HCT116 (cell line): Measurements from ENCODE around the gene ARID5A. TPM values are rescaled to one million over a fixed set of nuclear protein-coding genes. Genes with fewer than 3 reads are reported as not detected.

Experiments
- ATAC-seq: fragments of 200-7000 bp; cut with Tn5 transposase; 2 replicates; pipeline ENCODE4 v1.9.1; 2020; ENCODE audit warnings: mild to moderate bottlenecking, moderate library complexity
- BruUV-seq: library from RNA; stranded (reverse); fragments of 400-500 nt; replicated peaks from 2 replicates; lab custom pipeline; 2021; lab: Mats Ljungman, UMichigan
- CTCF ChIA-PET: fragments of 300-600 bp; sonication (Branson Sonifier 250); formaldehyde crosslinking; loops from one replicate; lab custom pipeline; 2021; ENCODE audit warnings: antibody characterized with exemption; lab: Charles Lee
- POLR2A ChIA-PET: fragments of 300-600, 350-600 bp; sonication (Branson Sonifier 250); formaldehyde crosslinking; loops from one replicate; lab custom pipeline; 2021; ENCODE audit warnings: antibody characterized with exemption; lab: Charles Lee
- RAD21 ChIA-PET, 2 experiments: fragments of 300-600 bp; sonication (Branson Sonifier 250); formaldehyde crosslinking; loops; one replicate each; lab custom pipeline; 2023; ENCODE audit warnings: low total read pairs in 2 of 2; ENCODE audit not compliant: uncharacterized antibody in 2 of 2, unreplicated experiment in 2 of 2, low non-redundant PET in 1 of 2; lab: Charles Lee
- DNase-seq: peaks from one replicate; pipeline ENCODE4 v3.0.0-alpha.2; 2010; ENCODE audit warnings: low read depth, low spot score
- H2AFZ ChIP-seq: fragments of 200-600 bp; shearing (Covaris generic), sonication (generic); 2 replicates; pipeline ENCODE4 v1.6.1; 2017; ENCODE audit warnings: low read depth, mixed run types, mixed read lengths, antibody characterized with exemption, low read length; ENCODE audit not compliant: poor library complexity, severe bottlenecking
- H3K27ac ChIP-seq: 2 replicates; pipeline ENCODE4 v1.5.1; 2012; ENCODE audit warnings: low read depth, low read length
- H3K27me3 ChIP-seq: fragments of 200-600 bp; sonication (generic); 2 replicates; pipeline ENCODE4 v1.6.1; 2016; ENCODE audit warnings: mixed run types, low read length, mixed read lengths; ENCODE audit not compliant: insufficient read depth
- H3K36me3 ChIP-seq, 2 experiments: fragments of 200-500 bp in 1 of 2; fragments of 200-600 bp in 1 of 2; sonication (Bioruptor generic) in 1 of 2; sonication (generic) in 1 of 2; 2 replicates each; pipeline versions ENCODE4 v1.5.1 to v1.6.1; 2014 to 2016; ENCODE audit warnings: low read length in 2 of 2, inconsistent platforms in 1 of 2, mixed read lengths in 1 of 2, mixed run types in 1 of 2; ENCODE audit not compliant: insufficient read depth in 2 of 2, control insufficient read depth in 1 of 2
- H3K4me1 ChIP-seq, 2 experiments: fragments of 200-600 bp in 1 of 2; sonication (generic) in 1 of 2; 2 replicates each; pipeline versions ENCODE4 v1.5.1 to v1.6.1; 2012 to 2017; ENCODE audit warnings: low read length in 2 of 2, inconsistent platforms in 1 of 2, mild to moderate bottlenecking in 1 of 2, mixed read lengths in 1 of 2, mixed run types in 1 of 2, moderate library complexity in 1 of 2; ENCODE audit not compliant: insufficient read depth in 2 of 2, control insufficient read depth in 1 of 2
- H3K4me2 ChIP-seq: fragments of 200-600 bp; sonication (generic); 2 replicates; pipeline ENCODE4 v1.6.1; 2017; ENCODE audit warnings: mixed run types, low read length, mixed read lengths
- H3K4me3 ChIP-seq, 2 experiments: fragments of 200-600 bp in 1 of 2; sonication (generic) in 1 of 2; replicated peaks in 1 of 2; 2 replicates each; pipeline ENCODE4 v1.5.1; 2011 to 2016; ENCODE audit warnings: low read length in 2 of 2, control low read depth in 1 of 2, low read depth in 1 of 2, mild to moderate bottlenecking in 1 of 2, mixed read lengths in 1 of 2, mixed run types in 1 of 2
- H3K79me2 ChIP-seq: fragments of 200-600 bp; sonication (generic); 2 replicates; pipeline ENCODE4 v1.6.1; 2017; ENCODE audit warnings: mild to moderate bottlenecking, mixed run types, low read length, moderate library complexity, mixed read lengths; ENCODE audit not compliant: insufficient read depth
- H3K9ac ChIP-seq: fragments of 200-600 bp; sonication (generic); 2 replicates; pipeline ENCODE4 v1.6.1; 2016; ENCODE audit warnings: low read length, mixed read lengths
- H3K9me2 ChIP-seq: fragments of 200-600 bp; sonication (generic), shearing (Covaris generic); 2 replicates; pipeline ENCODE4 v1.6.1; 2017; ENCODE audit warnings: mixed run types, mild to moderate bottlenecking, moderate library complexity; ENCODE audit not compliant: insufficient read depth
- H3K9me3 ChIP-seq, 2 experiments: fragments of 200-500 bp in 1 of 2; fragments of 200-600 bp in 1 of 2; sonication (Bioruptor generic) in 1 of 2; sonication (generic) in 1 of 2; 2 replicates each; pipeline ENCODE4 v1.6.1; 2014 to 2017; ENCODE audit warnings: low read length in 2 of 2, mixed read lengths in 2 of 2, inconsistent platforms in 1 of 2, low read depth in 1 of 2, mild to moderate bottlenecking in 1 of 2, mixed run types in 1 of 2, moderate library complexity in 1 of 2; ENCODE audit not compliant: control insufficient read depth in 1 of 2, insufficient read depth in 1 of 2
- H4K20me1 ChIP-seq: fragments of 200-600 bp; sonication (generic), shearing (Covaris generic); 2 replicates; pipeline ENCODE4 v1.6.1; 2017; ENCODE audit warnings: mixed run types, mild to moderate bottlenecking, moderate library complexity; ENCODE audit not compliant: insufficient read depth
- CEBPB ChIP-seq: IDR thresholded peaks from 2 replicates; pipeline ENCODE4 v1.6.1; 2012; ENCODE audit warnings: low read depth
- EZH2 ChIP-seq: fragments of 200-600 bp; sonication (generic); IDR thresholded peaks from 2 replicates; pipeline ENCODE4 v1.6.1; 2017; ENCODE audit warnings: antibody characterized with exemption, mixed run types
- SP1 ChIP-seq: IDR thresholded peaks from 2 replicates; pipeline ENCODE4 v1.6.1; 2012; ENCODE audit warnings: low read depth
- ZFX ChIP-seq: fragments of 450-650 bp; IDR thresholded peaks from 2 replicates; pipeline ENCODE4 v1.6.1; 2017
- ZNF274 ChIP-seq: fragments of 200-500 bp; sonication (Bioruptor generic); IDR thresholded peaks from 2 replicates; pipeline ENCODE4 v1.6.1; 2014; ENCODE audit warnings: mild to moderate bottlenecking, low read depth, low read length, inconsistent platforms
- intact Hi-C: fragments of 100-400 bp; cut with micrococcal nuclease; formaldehyde crosslinking; loops from 2 replicates; pipeline ENCODE4 v1.10.0; 2022
- total RNA-seq: library from RNA; stranded (reverse); gene quantifications from one replicate; pipeline ENCODE4 v1.2.1, GENCODE V29; 2021; ENCODE audit not compliant: unreplicated experiment
- TF ChIP-seq, protein P1 (sequence below): IDR thresholded peaks from 2 replicates; pipeline ENCODE4 v1.6.1; 2012; ENCODE audit warnings: low read depth
- TF ChIP-seq, protein P2 (sequence below), 3 experiments: fragments of 200-600 bp in 1 of 3; sonication (generic) in 1 of 3; IDR thresholded peaks in 2 of 3; conservative IDR thresholded peaks in 1 of 3; 2 replicates each; pipeline ENCODE4 v1.5.1; 2012 to 2017; ENCODE audit warnings: low read depth in 2 of 3, low read length in 2 of 3, antibody characterized with exemption in 1 of 3, borderline replicate concordance in 1 of 3, control low read depth in 1 of 3, mild to moderate bottlenecking in 1 of 3, mixed read lengths in 1 of 3, mixed run types in 1 of 3, moderate library complexity in 1 of 3; ENCODE audit not compliant: insufficient read depth in 1 of 3

The ARID5A gene
- total RNA-seq, 1 experiment from 2014 or later: 8.2 TPM

DNA sequence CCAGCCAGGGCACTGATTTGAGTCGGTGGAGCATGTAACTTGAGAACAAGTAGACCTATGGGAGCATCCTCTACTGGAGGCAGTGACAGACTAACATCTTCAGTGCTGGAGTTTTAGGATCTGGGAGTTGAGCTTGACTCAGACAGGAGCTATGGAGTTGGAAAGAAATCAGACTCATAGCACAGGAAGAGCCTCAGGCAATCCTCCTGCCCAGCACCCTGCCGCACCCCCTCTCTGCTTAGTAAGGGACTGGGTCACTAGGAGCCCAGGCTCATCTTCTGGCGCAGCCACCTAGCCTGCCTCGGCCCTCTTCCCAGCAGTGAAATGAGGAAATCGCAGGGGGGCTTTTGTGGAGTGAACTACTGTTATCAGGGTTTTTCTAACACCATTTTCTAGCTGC lies 3.6 kb downstream of the ARID5A start:
- POLR2A ChIA-PET: no interaction called here

More for the DNA sequence above, 3.6 kb downstream of the ARID5A start:
- intact Hi-C loops: no loop called here
- Histone ChIP-seq H3K27me3 (no peaks in the 10 kb centered on the region), H3K9ac (peak overlapping the region; percentile 3; the same call in 1 of the 2 replicates), H3K9me2 (no peaks in the 10 kb centered on the region), H3K36me3 (no peaks in the 10 kb centered on the region), H3K4me2 (peak overlapping the region; percentile 40), H3K9me3 (no peaks in the 10 kb centered on the region), H4K20me1 (no peaks in the 10 kb centered on the region), H2AFZ (no peak overlapping the region), H3K27ac (no peak overlapping the region), H3K4me1 (peaks cover 10 to 46% of the 10 kb centered on the region in 2 experiments), H3K79me2 (0 out of 2 replicates have a peak, but pooled peaks cover 3% of the 10 kb centered on the region), H3K4me3 (no peak overlapping the region)
- ATAC-seq (no peak), DNase-seq (no peak)
- TF ChIP-seq CEBPB: no peak
- TF ChIP-seq, protein P1, sequence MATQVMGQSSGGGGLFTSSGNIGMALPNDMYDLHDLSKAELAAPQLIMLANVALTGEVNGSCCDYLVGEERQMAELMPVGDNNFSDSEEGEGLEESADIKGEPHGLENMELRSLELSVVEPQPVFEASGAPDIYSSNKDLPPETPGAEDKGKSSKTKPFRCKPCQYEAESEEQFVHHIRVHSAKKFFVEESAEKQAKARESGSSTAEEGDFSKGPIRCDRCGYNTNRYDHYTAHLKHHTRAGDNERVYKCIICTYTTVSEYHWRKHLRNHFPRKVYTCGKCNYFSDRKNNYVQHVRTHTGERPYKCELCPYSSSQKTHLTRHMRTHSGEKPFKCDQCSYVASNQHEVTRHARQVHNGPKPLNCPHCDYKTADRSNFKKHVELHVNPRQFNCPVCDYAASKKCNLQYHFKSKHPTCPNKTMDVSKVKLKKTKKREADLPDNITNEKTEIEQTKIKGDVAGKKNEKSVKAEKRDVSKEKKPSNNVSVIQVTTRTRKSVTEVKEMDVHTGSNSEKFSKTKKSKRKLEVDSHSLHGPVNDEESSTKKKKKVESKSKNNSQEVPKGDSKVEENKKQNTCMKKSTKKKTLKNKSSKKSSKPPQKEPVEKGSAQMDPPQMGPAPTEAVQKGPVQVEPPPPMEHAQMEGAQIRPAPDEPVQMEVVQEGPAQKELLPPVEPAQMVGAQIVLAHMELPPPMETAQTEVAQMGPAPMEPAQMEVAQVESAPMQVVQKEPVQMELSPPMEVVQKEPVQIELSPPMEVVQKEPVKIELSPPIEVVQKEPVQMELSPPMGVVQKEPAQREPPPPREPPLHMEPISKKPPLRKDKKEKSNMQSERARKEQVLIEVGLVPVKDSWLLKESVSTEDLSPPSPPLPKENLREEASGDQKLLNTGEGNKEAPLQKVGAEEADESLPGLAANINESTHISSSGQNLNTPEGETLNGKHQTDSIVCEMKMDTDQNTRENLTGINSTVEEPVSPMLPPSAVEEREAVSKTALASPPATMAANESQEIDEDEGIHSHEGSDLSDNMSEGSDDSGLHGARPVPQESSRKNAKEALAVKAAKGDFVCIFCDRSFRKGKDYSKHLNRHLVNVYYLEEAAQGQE: no peak
- TF ChIP-seq SP1: no peak
- no peak for TF ChIP-seq EZH2
- TF ChIP-seq, protein P2, sequence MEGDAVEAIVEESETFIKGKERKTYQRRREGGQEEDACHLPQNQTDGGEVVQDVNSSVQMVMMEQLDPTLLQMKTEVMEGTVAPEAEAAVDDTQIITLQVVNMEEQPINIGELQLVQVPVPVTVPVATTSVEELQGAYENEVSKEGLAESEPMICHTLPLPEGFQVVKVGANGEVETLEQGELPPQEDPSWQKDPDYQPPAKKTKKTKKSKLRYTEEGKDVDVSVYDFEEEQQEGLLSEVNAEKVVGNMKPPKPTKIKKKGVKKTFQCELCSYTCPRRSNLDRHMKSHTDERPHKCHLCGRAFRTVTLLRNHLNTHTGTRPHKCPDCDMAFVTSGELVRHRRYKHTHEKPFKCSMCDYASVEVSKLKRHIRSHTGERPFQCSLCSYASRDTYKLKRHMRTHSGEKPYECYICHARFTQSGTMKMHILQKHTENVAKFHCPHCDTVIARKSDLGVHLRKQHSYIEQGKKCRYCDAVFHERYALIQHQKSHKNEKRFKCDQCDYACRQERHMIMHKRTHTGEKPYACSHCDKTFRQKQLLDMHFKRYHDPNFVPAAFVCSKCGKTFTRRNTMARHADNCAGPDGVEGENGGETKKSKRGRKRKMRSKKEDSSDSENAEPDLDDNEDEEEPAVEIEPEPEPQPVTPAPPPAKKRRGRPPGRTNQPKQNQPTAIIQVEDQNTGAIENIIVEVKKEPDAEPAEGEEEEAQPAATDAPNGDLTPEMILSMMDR (IDR thresholded peaks at IDR 0.05 in 2 of 3, conservative IDR thresholded peaks at IDR 0.05 in 1 of 3; ENCODE audit: borderline replicate concordance in 1 of 3, insufficient read depth in 1 of 3, low read depth in 2 of 3, low read length in 2 of 3): no peak
- TF ChIP-seq ZNF274: no peak
- no peak for TF ChIP-seq ZFX
- BruUV-seq: no TSS peak
- CTCF ChIA-PET: interaction anchor here (2.4 to 3.8 kb wide), 2 partner anchors 10 to 14 kb away, joined by 9 to 22 read pairs; no protein-coding TSS in a partner anchor
- RAD21 ChIA-PET: no interaction called here
